HepG2 (cell line): ENCODE results near the gene KIAA0930. TPM values are rescaled to one million over a fixed set of nuclear protein-coding genes. Genes with fewer than 3 reads are reported as not detected.

Experiments used
- ATAC-seq: fragments of 200-7000 bp; cut with Tn5 transposase; 3 replicates; pipeline ENCODE4 v1.9.1; 2020; ENCODE audit warnings: mild to moderate bottlenecking, moderate library complexity
- BruUV-seq: library from RNA; stranded (reverse); fragments of 400-500 nt; replicated peaks from 2 replicates; lab custom pipeline; 2021; lab: Mats Ljungman, UMichigan
- CTCF ChIA-PET: fragments of 300-600 bp; formaldehyde crosslinking; extraction: SDS; loops from one replicate; lab custom pipeline; 2021; ENCODE audit warnings: low total read pairs, inconsistent platforms, low intra/inter-chr PET ratio; lab: Yijun Ruan, JAX
- POLR2A ChIA-PET: fragments of 350-600 bp; sonication (Branson Sonifier 250); formaldehyde crosslinking; loops from one replicate; lab custom pipeline; 2020; ENCODE audit warnings: antibody characterized with exemption, inconsistent platforms; lab: Yijun Ruan, JAX
- DNase-seq: peaks from one replicate; pipeline ENCODE4 v3.0.0-alpha.2; 2015; ENCODE audit warnings: low spot score
- FAIRE-seq: peaks from 3 replicates; lab custom pipeline; 2011; peaks lifted over from hg19 to GRCh38; lab: Jason Lieb, UNC
- H2AFZ ChIP-seq: one replicate; pipeline ENCODE4 v1.6.1; 2011; ENCODE audit warnings: low read length, inconsistent platforms
- H3K27ac ChIP-seq: fragments of 300-600 bp; 3 replicates; pipeline ENCODE4 v1.8.0; 2011; ENCODE audit warnings: mixed run types, mild to moderate bottlenecking, mixed read lengths, low read length, inconsistent platforms; ENCODE audit not compliant: insufficient read depth; ENCODE audit errors: extremely low read length
- H3K27me3 ChIP-seq, 2 experiments: fragments of 200-600 bp in 1 of 2; 2 replicates in 1 of 2; 3 replicates in 1 of 2; pipeline versions ENCODE4 v1.6.0 to v1.8.0; 2011; ENCODE audit warnings: low read length in 2 of 2, mild to moderate bottlenecking in 2 of 2, moderate library complexity in 2 of 2, inconsistent platforms in 1 of 2; ENCODE audit not compliant: insufficient read depth in 2 of 2, control insufficient read depth in 1 of 2
- H3K36me3 ChIP-seq, 2 experiments: fragments of 200-600 bp in 1 of 2; replicated peaks in 1 of 2; 2 replicates in 1 of 2; 3 replicates in 1 of 2; pipeline versions ENCODE4 v1.5.1 to v1.8.0; 2011; ENCODE audit warnings: low read length in 2 of 2, inconsistent platforms in 1 of 2; ENCODE audit not compliant: insufficient read depth in 2 of 2, control insufficient read depth in 1 of 2
- H3K4me1 ChIP-seq: 2 replicates; pipeline ENCODE4 v1.5.1; 2012; ENCODE audit warnings: low read length, inconsistent platforms; ENCODE audit not compliant: insufficient read depth
- H3K4me2 ChIP-seq: 2 replicates; pipeline ENCODE4 v1.6.0; 2011; ENCODE audit warnings: low read depth, low read length, inconsistent platforms
- H3K4me3 ChIP-seq, 3 experiments: fragments of 200-600 bp in 1 of 3; sonication (generic), shearing (Covaris generic) in 1 of 3; replicated peaks in 1 of 3; 2 replicates each; pipeline ENCODE4 v1.5.1; 2011 to 2016; ENCODE audit warnings: low read length in 3 of 3, inconsistent platforms in 2 of 3, low read depth in 2 of 3, mild to moderate bottlenecking in 2 of 3, control low read depth in 1 of 3, mixed read lengths in 1 of 3; ENCODE audit not compliant: insufficient read depth in 1 of 3
- H3K79me2 ChIP-seq: one replicate; pipeline ENCODE4 v1.6.1; 2011; ENCODE audit warnings: low read length, inconsistent platforms; ENCODE audit not compliant: insufficient read depth
- H3K9ac ChIP-seq: 2 replicates; pipeline ENCODE4 v1.6.0; 2011; ENCODE audit warnings: mild to moderate bottlenecking, low read depth, low read length, inconsistent platforms; ENCODE audit not compliant: insufficient read depth
- H3K9me3 ChIP-seq: 2 replicates; pipeline ENCODE4 v1.5.1; 2012; ENCODE audit warnings: mild to moderate bottlenecking, low read length
- H4K20me1 ChIP-seq: 2 replicates; pipeline ENCODE4 v1.6.0; 2011; ENCODE audit warnings: inconsistent platforms, mild to moderate bottlenecking, low read length, moderate library complexity; ENCODE audit not compliant: insufficient read depth
- MYC ChIP-seq: sonication (generic); formaldehyde crosslinking; IDR thresholded peaks from 2 replicates; pipeline ENCODE4 v1.9.0; 2021; ENCODE audit warnings: missing genetic modification reagents, borderline replicate concordance
- NFKBIZ ChIP-seq: IDR thresholded peaks from 2 replicates; pipeline ENCODE4 v1.6.1; 2018; ENCODE audit warnings: missing genetic modification reagents, missing compliant biosample characterization
- NR2C2 ChIP-seq: sonication (generic); formaldehyde crosslinking; IDR thresholded peaks from 2 replicates; pipeline ENCODE4 v1.4.0; 2020; ENCODE audit warnings: missing genetic modification reagents, mild to moderate bottlenecking, moderate library complexity, borderline replicate concordance
- PHF21A ChIP-seq: sonication (generic); formaldehyde crosslinking; IDR thresholded peaks from 2 replicates; pipeline ENCODE4 v1.5.0; 2020; ENCODE audit warnings: mild to moderate bottlenecking, missing genetic modification reagents
- POLR2A ChIP-seq, 2 experiments: IDR thresholded peaks; 2 replicates each; pipeline ENCODE4 v1.6.1; 2011; ENCODE audit warnings: low read depth in 2 of 2, low read length in 2 of 2, mild to moderate bottlenecking in 1 of 2, moderate library complexity in 1 of 2; ENCODE audit not compliant: insufficient read depth in 1 of 2
- TCF12 ChIP-seq, 2 experiments: fragments of 450-650 bp in 1 of 2; sonication (generic) in 1 of 2; formaldehyde crosslinking in 1 of 2; IDR thresholded peaks; 2 replicates each; pipeline versions ENCODE4 v1.6.1 to v1.8.0; 2017 to 2022; ENCODE audit warnings: antibody characterized with exemption in 1 of 2, mild to moderate bottlenecking in 1 of 2, missing genetic modification reagents in 1 of 2, moderate library complexity in 1 of 2
- ZBTB3 ChIP-seq: sonication (generic); formaldehyde crosslinking; IDR thresholded peaks from 2 replicates; pipeline ENCODE4 v1.4.0; 2020; ENCODE audit warnings: low read depth, mild to moderate bottlenecking, moderate library complexity, missing genetic modification reagents, borderline replicate concordance
- ZBTB7A ChIP-seq: sonication (generic); formaldehyde crosslinking; IDR thresholded peaks from 2 replicates; pipeline ENCODE4 v1.8.0; 2022; ENCODE audit warnings: mild to moderate bottlenecking, missing genetic modification reagents
- ZMYM4 ChIP-seq: sonication (generic); formaldehyde crosslinking; IDR thresholded peaks from 2 replicates; pipeline ENCODE4 v1.8.1; 2023; ENCODE audit warnings: mild to moderate bottlenecking, missing genetic modification reagents
- ZNF138 ChIP-seq: sonication (generic); formaldehyde crosslinking; IDR thresholded peaks from 2 replicates; pipeline ENCODE4 v1.5.0; 2020; ENCODE audit warnings: mild to moderate bottlenecking, low read depth, missing genetic modification reagents
- ZNF329 ChIP-seq: sonication (generic); formaldehyde crosslinking; IDR thresholded peaks from 2 replicates; pipeline ENCODE4 v1.9.0; 2021; ENCODE audit warnings: low read depth, mild to moderate bottlenecking, missing genetic modification reagents
- WGBS: methylation state at CpG from one replicate; pipeline ENCODE4 v1.1.6; 2017; ENCODE audit warnings: low lambda C conversion rate; 5-methylcytosine and 5-hydroxymethylcytosine counted together
- in situ Hi-C: cut with HindIII; loops from 2 replicates; pipeline ENCODE4 v1.10.0; 2017; ENCODE audit warnings: low pct_unique_long_range_greater_than_20kb; ENCODE audit not compliant: extremely low pct_ligation_motif_present
- intact Hi-C: fragments of 100-400 bp; cut with micrococcal nuclease; formaldehyde crosslinking; loops from one replicate; pipeline ENCODE4 v1.10.0; 2022; ENCODE audit not compliant: unreplicated experiment
- polyA plus RNA-seq, 8 experiments: library from polyadenylated mRNA; depleted of rRNA in 3 of 8; stranded (reverse) in 7 of 8; unstranded in 1 of 8; fragments of >200 nt; fragmentation: Illumina TruSeq in 4 of 8; extraction: Trizol in 4 of 8; gene quantifications; 2 replicates each; pipeline versions ENCODE4 v1.2.1 to v1.2.3, GENCODE V29; 2011 to 2016; ENCODE audit warnings: low read depth in 4 of 8, missing spikeins in 1 of 8, mixed read lengths in 1 of 8; ENCODE audit not compliant: insufficient read depth in 1 of 8
- total RNA-seq, 5 experiments: library from RNA; depleted of rRNA; stranded (reverse); fragments of >200 nt; fragmentation: Illumina TruSeq; extraction: Trizol; gene quantifications; 2 replicates each; pipeline ENCODE4 v1.2.3, GENCODE V29; 2016; ENCODE audit warnings: low read depth in 1 of 5
- TF ChIP-seq, protein P1 (sequence below): sonication (generic); formaldehyde crosslinking; IDR thresholded peaks from 2 replicates; pipeline ENCODE4 v1.4.0; 2020; ENCODE audit warnings: missing genetic modification reagents, low read depth, mild to moderate bottlenecking, borderline replicate concordance
- TF ChIP-seq, protein P2 (sequence below): sonication (generic); formaldehyde crosslinking; conservative IDR thresholded peaks from 2 replicates; pipeline ENCODE4 v1.8.1; 2023; ENCODE audit warnings: missing genetic modification reagents
- TF ChIP-seq, protein P3 (sequence below), 2 experiments: sonication (generic) in 1 of 2; formaldehyde crosslinking in 1 of 2; IDR thresholded peaks; 2 replicates each; pipeline versions ENCODE4 v1.4.0 to v1.6.1; 2018 to 2020; ENCODE audit warnings: missing genetic modification reagents in 2 of 2, borderline replicate concordance in 1 of 2, low read depth in 1 of 2, mild to moderate bottlenecking in 1 of 2, missing biosample characterization in 1 of 2
- TF ChIP-seq, protein P4 (sequence below): sonication (generic); formaldehyde crosslinking; IDR thresholded peaks from 2 replicates; pipeline ENCODE4 v1.4.0; 2020; ENCODE audit warnings: missing genetic modification reagents, borderline replicate concordance

Gene KIAA0930
- total and polyA plus RNA-seq, 2 of the 13 experiments (the other 11 are each of a cell fraction or from before 2014, with no cell fraction given) = 27.0 to 38.2 TPM

DNA sequence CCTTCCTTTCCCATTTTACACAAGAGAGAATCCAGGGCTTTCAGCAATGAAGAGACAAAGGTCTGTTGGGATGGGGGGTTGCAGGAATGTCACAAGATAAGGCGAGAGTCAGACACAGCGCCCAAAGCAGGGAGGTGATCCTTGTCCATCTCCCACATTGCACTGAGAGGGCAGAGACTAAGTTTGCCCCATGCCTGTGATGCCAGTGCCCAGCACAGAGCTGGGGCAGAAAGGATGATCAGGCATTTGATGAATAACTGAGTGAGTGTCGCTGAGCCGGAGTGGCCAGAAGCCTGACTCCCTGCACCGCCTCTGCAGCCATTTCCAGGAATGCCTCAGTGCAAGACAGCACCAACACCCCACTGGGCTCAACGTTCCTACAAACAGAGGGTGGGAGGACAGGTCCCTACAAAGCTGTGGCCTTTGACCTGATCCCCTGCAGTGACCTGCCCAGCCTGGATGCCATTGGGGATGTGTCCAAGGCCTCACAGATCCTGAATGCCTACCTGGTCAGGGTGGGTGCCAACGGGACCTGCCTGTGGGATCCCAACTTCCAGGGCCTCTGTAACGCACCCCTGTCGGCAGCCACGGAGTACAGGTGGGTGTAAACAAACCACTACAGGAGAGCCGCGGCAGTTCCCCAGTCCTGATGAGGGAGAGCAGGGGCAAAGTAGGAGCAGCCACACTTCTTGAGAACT lies 46.3 kb upstream of the KIAA0930 start:
- H4K20me1 ChIP-seq = no peaks in the 10 kb centered on the region
- CTCF ChIA-PET = no interaction called here
- 8% methylated on average over 8 of the region's 12 CpGs for WGBS
- peak overlapping the region; percentile 69 for H3K9ac ChIP-seq
- no peaks in the 10 kb centered on the region for H3K27me3 ChIP-seq
- in situ Hi-C loops = no loop called here
- H3K27ac ChIP-seq = peak overlapping the region; percentile 80
- no peaks in the 10 kb centered on the region for H3K36me3 ChIP-seq
- intact Hi-C loops = no loop called here
- peak; percentile 74 for ATAC-seq
- H2AFZ ChIP-seq = peak overlapping the region; percentile 64
- peak overlapping the region; percentile 30 to 63 (median 37); a peak in 5 of 6 replicates for H3K4me3 ChIP-seq
- TSS peak; percentile 60 for BruUV-seq
- peak overlapping the region; percentile 89 for H3K4me2 ChIP-seq
- no peaks in the 10 kb centered on the region for H3K9me3 ChIP-seq
- DNase-seq = peak; percentile 78
- H3K4me1 ChIP-seq = peaks cover 64% of the 10 kb centered on the region
- FAIRE-seq = peak; percentile 78
- POLR2A ChIA-PET = interaction anchor here (1.7 to 5.1 kb wide), 4 partner anchors 13 to 41 kb away, joined by 4 to 73 read pairs (median 8); no protein-coding TSS in a partner anchor
- no peaks in the 10 kb centered on the region for H3K79me2 ChIP-seq
- TF ChIP-seq NFKBIZ (CRISPR knock-in tag) (no peak), TCF12 (IDR thresholded peaks at IDR 0.05) (no peak), TCF12 (CRISPR knock-in tag; IDR thresholded peaks at IDR 0.05) (no peak), ZNF329 (CRISPR knock-in tag) (no peak), ZMYM4 (CRISPR knock-in tag) (peak; percentile 34; the same call in 1 of the 2 replicates), PHF21A (CRISPR knock-in tag) (peak; percentile 78), MYC (CRISPR knock-in tag) (peak; percentile 9; the same call in 1 of the 2 replicates), POLR2A (IDR thresholded peaks at IDR 0.05; ENCODE audit: insufficient read depth in 1 of 2, low read depth in 2 of 2, low read length in 2 of 2) (peak; percentile 28 to 29; a peak in 2 of 4 replicates), ZBTB7A (CRISPR knock-in tag) (0 out of 2 replicates have a peak, but pooled peaks have one; percentile 9), NR2C2 (CRISPR knock-in tag) (peak; percentile 73), ZNF138 (CRISPR knock-in tag) (0 out of 2 replicates have a peak, but pooled peaks have one; percentile 27), ZBTB3 (CRISPR knock-in tag) (no peak)
- TF ChIP-seq, protein P1, sequence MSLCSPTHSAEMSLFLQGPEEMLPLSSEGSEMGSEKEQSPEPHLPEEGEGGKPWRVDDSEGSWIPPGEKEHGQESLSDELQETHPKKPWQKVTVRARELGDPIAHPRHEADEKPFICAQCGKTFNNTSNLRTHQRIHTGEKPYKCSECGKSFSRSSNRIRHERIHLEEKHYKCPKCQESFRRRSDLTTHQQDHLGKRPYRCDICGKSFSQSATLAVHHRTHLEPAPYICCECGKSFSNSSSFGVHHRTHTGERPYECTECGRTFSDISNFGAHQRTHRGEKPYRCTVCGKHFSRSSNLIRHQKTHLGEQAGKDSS (CRISPR knock-in tag) = 0 out of 2 replicates have a peak, but pooled peaks have one; percentile 9
- TF ChIP-seq, protein P2, sequence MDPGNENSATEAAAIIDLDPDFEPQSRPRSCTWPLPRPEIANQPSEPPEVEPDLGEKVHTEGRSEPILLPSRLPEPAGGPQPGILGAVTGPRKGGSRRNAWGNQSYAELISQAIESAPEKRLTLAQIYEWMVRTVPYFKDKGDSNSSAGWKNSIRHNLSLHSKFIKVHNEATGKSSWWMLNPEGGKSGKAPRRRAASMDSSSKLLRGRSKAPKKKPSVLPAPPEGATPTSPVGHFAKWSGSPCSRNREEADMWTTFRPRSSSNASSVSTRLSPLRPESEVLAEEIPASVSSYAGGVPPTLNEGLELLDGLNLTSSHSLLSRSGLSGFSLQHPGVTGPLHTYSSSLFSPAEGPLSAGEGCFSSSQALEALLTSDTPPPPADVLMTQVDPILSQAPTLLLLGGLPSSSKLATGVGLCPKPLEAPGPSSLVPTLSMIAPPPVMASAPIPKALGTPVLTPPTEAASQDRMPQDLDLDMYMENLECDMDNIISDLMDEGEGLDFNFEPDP (CRISPR knock-in tag) = 0 out of 2 replicates have a peak, but pooled peaks have one; percentile 42
- TF ChIP-seq, protein P3, sequence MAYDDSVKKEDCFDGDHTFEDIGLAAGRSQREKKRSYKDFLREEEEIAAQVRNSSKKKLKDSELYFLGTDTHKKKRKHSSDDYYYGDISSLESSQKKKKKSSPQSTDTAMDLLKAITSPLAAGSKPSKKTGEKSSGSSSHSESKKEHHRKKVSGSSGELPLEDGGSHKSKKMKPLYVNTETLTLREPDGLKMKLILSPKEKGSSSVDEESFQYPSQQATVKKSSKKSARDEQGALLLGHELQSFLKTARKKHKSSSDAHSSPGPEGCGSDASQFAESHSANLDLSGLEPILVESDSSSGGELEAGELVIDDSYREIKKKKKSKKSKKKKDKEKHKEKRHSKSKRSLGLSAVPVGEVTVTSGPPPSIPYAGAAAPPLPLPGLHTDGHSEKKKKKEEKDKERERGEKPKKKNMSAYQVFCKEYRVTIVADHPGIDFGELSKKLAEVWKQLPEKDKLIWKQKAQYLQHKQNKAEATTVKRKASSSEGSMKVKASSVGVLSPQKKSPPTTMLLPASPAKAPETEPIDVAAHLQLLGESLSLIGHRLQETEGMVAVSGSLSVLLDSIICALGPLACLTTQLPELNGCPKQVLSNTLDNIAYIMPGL (CRISPR knock-in tag; IDR thresholded peaks at IDR 0.05; ENCODE audit: borderline replicate concordance in 1 of 2, low read depth in 1 of 2) = peak in 1 of 2 experiments; percentile 13; a peak in 1 of 4 replicates
- TF ChIP-seq, protein P4, sequence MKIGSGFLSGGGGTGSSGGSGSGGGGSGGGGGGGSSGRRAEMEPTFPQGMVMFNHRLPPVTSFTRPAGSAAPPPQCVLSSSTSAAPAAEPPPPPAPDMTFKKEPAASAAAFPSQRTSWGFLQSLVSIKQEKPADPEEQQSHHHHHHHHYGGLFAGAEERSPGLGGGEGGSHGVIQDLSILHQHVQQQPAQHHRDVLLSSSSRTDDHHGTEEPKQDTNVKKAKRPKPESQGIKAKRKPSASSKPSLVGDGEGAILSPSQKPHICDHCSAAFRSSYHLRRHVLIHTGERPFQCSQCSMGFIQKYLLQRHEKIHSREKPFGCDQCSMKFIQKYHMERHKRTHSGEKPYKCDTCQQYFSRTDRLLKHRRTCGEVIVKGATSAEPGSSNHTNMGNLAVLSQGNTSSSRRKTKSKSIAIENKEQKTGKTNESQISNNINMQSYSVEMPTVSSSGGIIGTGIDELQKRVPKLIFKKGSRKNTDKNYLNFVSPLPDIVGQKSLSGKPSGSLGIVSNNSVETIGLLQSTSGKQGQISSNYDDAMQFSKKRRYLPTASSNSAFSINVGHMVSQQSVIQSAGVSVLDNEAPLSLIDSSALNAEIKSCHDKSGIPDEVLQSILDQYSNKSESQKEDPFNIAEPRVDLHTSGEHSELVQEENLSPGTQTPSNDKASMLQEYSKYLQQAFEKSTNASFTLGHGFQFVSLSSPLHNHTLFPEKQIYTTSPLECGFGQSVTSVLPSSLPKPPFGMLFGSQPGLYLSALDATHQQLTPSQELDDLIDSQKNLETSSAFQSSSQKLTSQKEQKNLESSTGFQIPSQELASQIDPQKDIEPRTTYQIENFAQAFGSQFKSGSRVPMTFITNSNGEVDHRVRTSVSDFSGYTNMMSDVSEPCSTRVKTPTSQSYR (CRISPR knock-in tag) = peak; percentile 82
